Measurements from ENCODE around the gene ZNF722.
"Not testable (repeated sequence)": the region's sequence is repeated elsewhere in the genome, so short reads cannot be mapped to it uniquely, and the experiment has no call there.

ZNF722 gene

DNA sequence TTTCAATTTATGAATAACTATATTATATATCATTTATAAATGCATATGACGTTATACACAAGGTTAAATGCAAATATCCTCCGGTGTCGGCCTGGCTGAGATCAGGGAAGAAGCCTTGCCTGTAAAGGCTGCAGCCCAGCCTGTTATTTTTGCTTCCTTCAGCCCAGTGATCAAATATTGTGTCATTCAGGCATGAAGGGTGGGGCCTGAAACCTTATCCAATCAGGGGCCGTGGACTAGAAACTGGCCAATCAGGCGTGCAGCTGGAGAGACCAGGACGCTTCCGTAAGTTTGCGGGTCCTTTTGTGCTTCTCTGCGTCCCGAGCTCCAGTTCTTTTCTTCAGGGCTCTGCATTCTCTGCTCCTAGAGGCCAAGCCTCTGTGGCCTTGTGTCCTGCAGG, at the start of gene ZNF722:
Gene ZNF722, plus strand, starts transcription at position 301 of the 400 bp plus-strand sequence. CDS start 113 bp downstream, outside the sequence.
- DNase-seq: no peak

DNA sequence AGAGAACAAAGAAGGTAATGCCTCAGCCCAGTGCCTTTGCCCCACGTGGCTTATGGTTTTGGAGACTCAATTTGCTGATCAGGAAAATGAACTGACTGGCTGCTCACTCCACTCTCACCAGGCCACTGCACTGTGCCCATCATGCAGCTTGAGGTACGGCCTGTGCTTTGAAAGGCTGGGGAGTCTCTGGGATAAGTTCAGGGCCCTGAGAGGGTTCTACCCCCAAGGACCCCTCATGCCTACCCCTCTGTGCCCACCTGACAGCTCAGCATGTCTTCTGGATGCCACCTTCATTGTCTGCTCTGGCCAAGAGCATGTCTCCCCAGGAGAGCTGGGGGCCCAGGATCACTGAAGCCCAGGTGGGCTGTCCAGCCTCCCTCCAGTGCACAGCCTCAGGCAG, 45.5 kb upstream of the ZNF722 start:
- no peak for DNase-seq

DNA sequence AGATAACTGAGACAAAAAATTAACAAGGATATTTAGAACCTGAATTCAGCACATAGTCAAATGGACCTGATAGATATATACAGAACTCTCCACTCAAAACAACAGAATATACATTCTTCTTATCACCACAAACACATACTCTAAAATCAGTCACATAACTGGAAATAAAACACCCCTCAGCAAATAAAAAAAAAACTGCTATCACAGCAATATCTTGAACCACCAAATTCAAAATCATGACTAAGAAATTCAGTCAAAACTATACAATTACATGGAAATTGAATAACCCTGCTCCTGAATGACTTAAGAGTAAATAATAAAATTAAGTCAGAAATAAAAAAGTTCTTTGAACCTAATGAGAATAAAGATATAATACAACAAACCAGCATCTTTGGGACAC, 30.0 kb upstream of the ZNF722 start:
- no peak for DNase-seq

DNA sequence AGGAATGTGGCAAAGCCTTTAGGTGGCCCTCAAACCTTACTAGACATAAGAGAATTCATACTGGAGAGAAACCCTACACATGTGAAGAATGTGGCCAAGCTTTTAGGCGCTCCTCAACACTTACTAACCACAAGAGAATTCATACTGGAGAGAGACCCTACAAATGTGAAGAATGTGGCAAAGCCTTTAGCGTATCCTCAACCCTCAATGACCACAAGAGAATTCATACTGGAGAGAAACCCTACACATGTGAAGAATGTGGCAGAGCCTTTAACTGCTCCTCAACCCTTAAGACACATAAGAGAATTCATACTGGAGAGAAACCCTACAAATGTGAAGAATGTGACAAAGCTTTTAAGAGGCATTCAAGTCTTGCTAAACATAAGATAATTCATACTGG, 16.8 kb downstream of the ZNF722 start:
- not testable (repeated sequence) for DNase-seq

DNA sequence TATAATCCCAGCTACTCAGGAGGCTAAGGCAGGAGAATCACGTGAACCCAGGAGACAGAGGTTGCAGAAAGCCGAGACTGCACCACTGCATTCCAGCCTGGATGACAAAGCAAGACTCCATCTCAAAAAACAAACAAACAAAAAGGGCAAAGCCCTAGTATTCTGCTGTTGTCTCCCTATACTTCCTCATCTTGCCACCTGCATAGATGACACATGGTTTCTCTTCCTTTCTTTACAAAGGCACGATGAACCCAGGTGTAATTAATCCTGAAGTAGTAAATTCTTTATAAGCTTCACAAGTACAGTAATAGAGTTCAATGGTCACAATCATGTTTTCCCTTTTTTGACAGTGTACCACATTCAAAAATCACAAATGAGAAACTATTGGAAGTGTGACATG, 36.7 kb downstream of the ZNF722 start:
- no peak for DNase-seq

DNA sequence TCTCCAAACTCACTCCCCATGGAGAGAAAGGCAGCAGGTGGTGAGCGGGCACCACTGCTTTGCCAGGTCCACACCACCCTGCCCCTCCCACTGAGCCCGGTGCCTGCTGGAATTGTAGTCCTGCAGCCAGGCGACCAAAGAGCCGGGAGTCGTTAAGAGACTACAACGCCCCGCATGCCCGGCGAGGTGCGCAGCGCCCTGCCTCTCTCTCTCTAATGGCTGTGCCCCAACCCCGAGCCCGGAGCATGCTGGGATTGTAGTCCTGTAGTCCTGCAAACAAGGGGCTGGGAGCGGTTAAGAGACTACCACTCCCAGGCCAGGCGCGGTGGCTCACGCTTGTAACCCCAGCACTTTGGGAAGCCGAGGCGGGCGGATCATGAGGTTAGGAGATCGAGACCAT, 38.4 kb downstream of the ZNF722 start:
- no peak for DNase-seq

DNA sequence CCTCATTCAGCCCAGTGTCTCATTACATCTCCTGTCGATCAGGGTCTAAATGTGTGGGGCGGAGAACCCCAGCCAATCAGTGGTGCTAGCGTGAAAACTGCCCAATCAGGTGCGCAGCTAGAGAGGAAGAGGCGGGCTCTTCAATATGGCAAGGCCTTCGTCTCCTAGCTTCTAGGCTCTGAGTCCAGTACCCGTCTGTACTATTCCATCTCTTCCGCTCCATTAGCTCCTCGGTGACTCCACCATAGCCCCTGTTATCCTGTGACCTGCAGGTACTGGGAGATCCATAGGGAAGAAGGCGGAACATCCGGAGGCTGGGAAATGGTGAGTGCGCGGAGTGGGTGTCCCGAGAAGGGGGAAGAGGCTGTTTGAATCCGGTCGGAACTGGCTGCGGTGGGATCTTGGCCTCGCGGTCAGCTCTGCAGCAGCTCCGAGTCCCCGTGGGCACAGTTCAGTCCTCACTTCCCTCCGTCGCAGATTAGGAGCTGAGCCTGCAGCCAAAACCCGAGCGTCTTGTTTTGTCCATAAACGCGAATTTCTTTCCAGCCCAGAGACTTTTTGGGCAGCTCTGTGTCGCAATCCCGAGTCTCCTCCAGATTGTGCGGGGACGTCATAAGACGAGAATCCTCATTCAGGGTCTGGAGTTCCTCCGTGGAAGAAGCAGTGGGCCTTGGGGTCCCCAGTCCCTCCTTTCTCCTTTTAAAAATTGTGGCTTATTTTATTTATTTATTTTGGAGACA, 46.8 kb downstream of the ZNF722 start, which contains the start of gene ZNF727:
Gene ZNF727, plus strand, starts transcription at position 134 of the 740 bp plus-strand sequence. Its CDS starts 188 bp downstream, at position 322.
- peak; percentile 1 for DNase-seq

DNA sequence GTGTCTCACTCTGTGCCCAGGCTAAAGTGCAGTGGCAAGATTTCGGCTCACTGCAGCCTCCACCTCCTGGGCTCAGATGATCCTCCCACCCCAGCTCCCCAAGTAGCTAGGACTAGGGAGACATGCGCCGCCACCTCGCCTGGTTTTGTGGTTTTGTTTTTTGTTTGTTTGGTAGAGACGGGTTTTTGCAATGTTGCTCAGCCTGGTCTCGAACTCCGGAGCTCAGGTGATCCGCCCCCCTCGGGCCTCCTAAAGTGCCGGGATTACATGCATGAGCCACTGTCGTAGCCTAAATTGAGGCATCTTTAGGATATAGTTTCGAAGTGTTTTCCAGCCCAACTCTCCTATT, 47.4 kb downstream of the ZNF722 start:
- no peak for DNase-seq

Data from activated CD4-positive, alpha-beta T cell treated with anti-CD3 and anti-CD28 coated beads, Interleukin-2, amount 50 U/mL, for 16 hours (primary cell).